Measurements from ENCODE around the gene UBR3. TPM values are rescaled to one million over a fixed set of nuclear protein-coding genes. Genes with fewer than 3 reads are reported as not detected.
"Not testable (repeated sequence)": the region's sequence is repeated elsewhere in the genome, so short reads cannot be mapped to it uniquely, and the experiment has no call there.

UBR3 gene
- total RNA-seq, 2 experiments from 2014 or later, result 11.6 to 21.0 TPM

DNA sequence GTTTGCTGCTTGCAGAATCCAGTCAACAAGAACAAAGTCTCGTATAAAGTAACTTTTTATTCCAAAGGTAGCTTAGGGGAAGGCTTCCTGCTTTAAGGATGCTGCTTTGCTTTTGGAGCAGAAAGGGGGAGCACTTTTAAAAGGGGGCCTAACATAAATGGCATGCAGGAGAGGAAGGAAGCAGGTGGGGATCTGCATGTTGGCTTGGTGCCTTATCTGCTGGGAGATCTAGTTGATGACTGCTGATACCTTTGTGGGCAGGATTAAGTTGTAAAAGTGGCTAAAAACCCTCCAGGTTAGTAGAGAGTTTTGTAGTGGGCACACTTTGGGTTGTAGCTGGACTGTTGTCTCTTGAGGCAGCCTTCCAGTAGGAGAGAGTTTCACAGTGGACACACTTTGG lies 22.5 kb downstream of the UBR3 start:
- no peak for DNase-seq (ENCODE audit: low spot score)
- H3K79me2 ChIP-seq (ENCODE audit: insufficient read depth, low read depth, low read length), result no peaks in the 10 kb centered on the region
- H3K9me2 ChIP-seq (ENCODE audit: insufficient read depth, low read length), result no peaks in the 10 kb centered on the region
- POLR2A ChIA-PET, result interaction anchor here (0.6 to 1.2 kb wide), 4 partner anchors 8 to 761 kb away, joined by 3 to 5 read pairs (median 4); no protein-coding TSS in a partner anchor
- CTCF ChIA-PET (ENCODE audit: unreplicated experiment), result no interaction called here
- no peak overlapping the region for H3K4me3 ChIP-seq (ENCODE audit: low read depth, low read length, poor library complexity, severe bottlenecking)
- H4K20me1 ChIP-seq (ENCODE audit: insufficient read depth, low read length), result no peaks in the 10 kb centered on the region
- H3K4me2 ChIP-seq (ENCODE audit: low read length), result no peak overlapping the region
- H3K27ac ChIP-seq (ENCODE audit: low read depth, low read length, poor library complexity, severe bottlenecking), result no peak overlapping the region
- H2AFZ ChIP-seq (ENCODE audit: low read length), result no peak overlapping the region
- H3K9me3 ChIP-seq (ENCODE audit: low read length), result no peaks in the 10 kb centered on the region
- no TSS peak for BruUV-seq (replicated peaks)
- intact Hi-C loops (cut with micrococcal nuclease; ENCODE audit: unreplicated experiment), result no loop called here
- H3K4me1 ChIP-seq (ENCODE audit: insufficient read depth, low read length, poor library complexity, severe bottlenecking), result no peaks in the 10 kb centered on the region
- no peaks in the 10 kb centered on the region for H3K36me3 ChIP-seq (ENCODE audit: insufficient read depth, low read length)
- TF ChIP-seq EZH2phosphoT487 (IDR thresholded peaks at IDR 0.05; ENCODE audit: borderline replicate concordance, low read depth, low read length), result no peak
- TF ChIP-seq, protein P1, sequence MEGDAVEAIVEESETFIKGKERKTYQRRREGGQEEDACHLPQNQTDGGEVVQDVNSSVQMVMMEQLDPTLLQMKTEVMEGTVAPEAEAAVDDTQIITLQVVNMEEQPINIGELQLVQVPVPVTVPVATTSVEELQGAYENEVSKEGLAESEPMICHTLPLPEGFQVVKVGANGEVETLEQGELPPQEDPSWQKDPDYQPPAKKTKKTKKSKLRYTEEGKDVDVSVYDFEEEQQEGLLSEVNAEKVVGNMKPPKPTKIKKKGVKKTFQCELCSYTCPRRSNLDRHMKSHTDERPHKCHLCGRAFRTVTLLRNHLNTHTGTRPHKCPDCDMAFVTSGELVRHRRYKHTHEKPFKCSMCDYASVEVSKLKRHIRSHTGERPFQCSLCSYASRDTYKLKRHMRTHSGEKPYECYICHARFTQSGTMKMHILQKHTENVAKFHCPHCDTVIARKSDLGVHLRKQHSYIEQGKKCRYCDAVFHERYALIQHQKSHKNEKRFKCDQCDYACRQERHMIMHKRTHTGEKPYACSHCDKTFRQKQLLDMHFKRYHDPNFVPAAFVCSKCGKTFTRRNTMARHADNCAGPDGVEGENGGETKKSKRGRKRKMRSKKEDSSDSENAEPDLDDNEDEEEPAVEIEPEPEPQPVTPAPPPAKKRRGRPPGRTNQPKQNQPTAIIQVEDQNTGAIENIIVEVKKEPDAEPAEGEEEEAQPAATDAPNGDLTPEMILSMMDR (conservative IDR thresholded peaks at IDR 0.05; ENCODE audit: low read length), result no peak

GRCh38 chr2:169853041-169853668 lies 25.9 kb downstream of the UBR3 start:
- no peak overlapping the region for H3K27ac ChIP-seq (ENCODE audit: low read depth, low read length, poor library complexity, severe bottlenecking)
- no peak overlapping the region for H3K4me2 ChIP-seq (ENCODE audit: low read length)

GRCh38 chr2:169855281-169856258 lies 28.3 kb downstream of the UBR3 start:
- H3K4me3 ChIP-seq (ENCODE audit: low read depth, low read length, poor library complexity, severe bottlenecking); H3K79me2 ChIP-seq (ENCODE audit: insufficient read depth, low read depth, low read length); H4K20me1 ChIP-seq (ENCODE audit: insufficient read depth, low read length); H3K36me3 ChIP-seq (ENCODE audit: insufficient read depth, low read length); CTCF ChIA-PET (ENCODE audit: unreplicated experiment); POLR2A ChIA-PET; H3K9me2 ChIP-seq (ENCODE audit: insufficient read depth, low read length); H3K4me2 ChIP-seq (ENCODE audit: low read length); H2AFZ ChIP-seq (ENCODE audit: low read length); intact Hi-C loops (cut with micrococcal nuclease; ENCODE audit: unreplicated experiment); DNase-seq (ENCODE audit: low spot score); BruUV-seq (replicated peaks); H3K27ac ChIP-seq (ENCODE audit: low read depth, low read length, poor library complexity, severe bottlenecking); H3K9me3 ChIP-seq (ENCODE audit: low read length); H3K4me1 ChIP-seq (ENCODE audit: insufficient read depth, low read length, poor library complexity, severe bottlenecking): not testable (repeated sequence)

More at GRCh38 chr2:169853041-169853668, 25.9 kb downstream of the UBR3 start:
- no TSS peak for BruUV-seq (replicated peaks)
- intact Hi-C loops (cut with micrococcal nuclease; ENCODE audit: unreplicated experiment), result no loop called here
- H4K20me1 ChIP-seq (ENCODE audit: insufficient read depth, low read length), result no peaks in the 10 kb centered on the region
- H2AFZ ChIP-seq (ENCODE audit: low read length), result no peak overlapping the region
- H3K4me1 ChIP-seq (ENCODE audit: insufficient read depth, low read length, poor library complexity, severe bottlenecking), result no peaks in the 10 kb centered on the region
- H3K9me3 ChIP-seq (ENCODE audit: low read length), result no peaks in the 10 kb centered on the region
- H3K79me2 ChIP-seq (ENCODE audit: insufficient read depth, low read depth, low read length), result no peaks in the 10 kb centered on the region
- no peak for DNase-seq (ENCODE audit: low spot score)
- no peak overlapping the region for H3K4me3 ChIP-seq (ENCODE audit: low read depth, low read length, poor library complexity, severe bottlenecking)
- no peaks in the 10 kb centered on the region for H3K36me3 ChIP-seq (ENCODE audit: insufficient read depth, low read length)
- ChIA-PET POLR2A (interaction anchor here (0.5 to 1.3 kb wide), 7 partner anchors 9 to 288 kb away, joined by 3 to 7 read pairs (median 4); no protein-coding TSS in a partner anchor), CTCF (ENCODE audit: unreplicated experiment) (interaction anchor here (1.3 kb wide), 1 partner anchor 25 kb away, joined by 3 read pairs; no protein-coding TSS in a partner anchor)
- no peak for TF ChIP-seq EZH2phosphoT487 (IDR thresholded peaks at IDR 0.05; ENCODE audit: borderline replicate concordance, low read depth, low read length)
- TF ChIP-seq, protein P1 (conservative IDR thresholded peaks at IDR 0.05; ENCODE audit: low read length), result no peak
- no peaks in the 10 kb centered on the region for H3K9me2 ChIP-seq (ENCODE audit: insufficient read depth, low read length)

All from OCI-LY7 (cell line).